GM12873 (cell line): ENCODE data around the gene FAM151A.

ENCODE experiments used
- TF ChIP-seq, protein P1 (sequence below): IDR thresholded peaks from 2 replicates; pipeline ENCODE4 v1.5.1; 2012; ENCODE audit warnings: low read depth, mild to moderate bottlenecking, moderate library complexity, low read length, control low read depth; ENCODE audit not compliant: insufficient read depth; ENCODE audit errors: missing control alignments

Gene FAM151A

DNA sequence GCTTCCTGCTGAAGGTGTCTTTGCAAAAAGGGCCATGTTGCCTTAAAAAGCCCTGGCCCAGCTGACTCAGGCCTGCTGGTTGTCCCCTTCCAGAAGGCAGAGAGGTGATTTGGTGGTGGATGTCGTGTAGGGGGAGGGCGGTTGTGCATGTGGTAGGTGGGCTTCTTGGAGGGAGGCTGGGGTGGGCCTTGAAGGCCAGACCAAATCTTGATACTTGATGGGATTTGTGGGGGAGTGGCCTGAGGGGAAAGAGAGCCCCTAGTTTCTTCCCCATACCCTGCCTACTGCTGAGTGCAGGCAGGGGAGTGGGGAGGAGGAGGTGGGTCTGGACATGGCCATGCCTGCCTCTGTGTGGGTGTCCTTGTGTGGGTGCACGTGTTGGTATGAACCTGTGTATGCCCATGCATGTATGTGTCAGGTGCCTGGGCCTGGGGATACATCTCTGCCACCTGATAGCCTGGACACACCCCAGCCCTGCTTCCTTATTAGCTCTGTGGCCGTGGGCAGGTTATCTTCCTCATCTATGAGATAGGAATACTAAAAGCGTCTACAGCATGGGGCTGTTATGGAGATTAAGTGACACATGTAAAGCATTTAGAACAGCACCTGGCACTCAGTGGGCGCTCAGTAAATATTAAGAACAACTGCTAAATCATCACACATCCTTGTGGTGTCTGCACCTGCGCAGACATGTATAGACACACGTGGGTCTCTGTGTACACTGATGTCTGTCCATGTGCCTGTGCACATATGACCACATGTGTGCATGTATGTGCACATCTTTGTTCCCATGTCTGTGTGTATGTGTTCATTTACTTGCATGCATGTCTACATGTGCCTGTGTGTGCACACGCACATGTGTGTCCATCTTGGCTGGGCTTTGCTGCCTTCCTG is 17.0 kb downstream of the FAM151A start:
- TF ChIP-seq, protein P1, sequence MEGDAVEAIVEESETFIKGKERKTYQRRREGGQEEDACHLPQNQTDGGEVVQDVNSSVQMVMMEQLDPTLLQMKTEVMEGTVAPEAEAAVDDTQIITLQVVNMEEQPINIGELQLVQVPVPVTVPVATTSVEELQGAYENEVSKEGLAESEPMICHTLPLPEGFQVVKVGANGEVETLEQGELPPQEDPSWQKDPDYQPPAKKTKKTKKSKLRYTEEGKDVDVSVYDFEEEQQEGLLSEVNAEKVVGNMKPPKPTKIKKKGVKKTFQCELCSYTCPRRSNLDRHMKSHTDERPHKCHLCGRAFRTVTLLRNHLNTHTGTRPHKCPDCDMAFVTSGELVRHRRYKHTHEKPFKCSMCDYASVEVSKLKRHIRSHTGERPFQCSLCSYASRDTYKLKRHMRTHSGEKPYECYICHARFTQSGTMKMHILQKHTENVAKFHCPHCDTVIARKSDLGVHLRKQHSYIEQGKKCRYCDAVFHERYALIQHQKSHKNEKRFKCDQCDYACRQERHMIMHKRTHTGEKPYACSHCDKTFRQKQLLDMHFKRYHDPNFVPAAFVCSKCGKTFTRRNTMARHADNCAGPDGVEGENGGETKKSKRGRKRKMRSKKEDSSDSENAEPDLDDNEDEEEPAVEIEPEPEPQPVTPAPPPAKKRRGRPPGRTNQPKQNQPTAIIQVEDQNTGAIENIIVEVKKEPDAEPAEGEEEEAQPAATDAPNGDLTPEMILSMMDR: no peak

DNA sequence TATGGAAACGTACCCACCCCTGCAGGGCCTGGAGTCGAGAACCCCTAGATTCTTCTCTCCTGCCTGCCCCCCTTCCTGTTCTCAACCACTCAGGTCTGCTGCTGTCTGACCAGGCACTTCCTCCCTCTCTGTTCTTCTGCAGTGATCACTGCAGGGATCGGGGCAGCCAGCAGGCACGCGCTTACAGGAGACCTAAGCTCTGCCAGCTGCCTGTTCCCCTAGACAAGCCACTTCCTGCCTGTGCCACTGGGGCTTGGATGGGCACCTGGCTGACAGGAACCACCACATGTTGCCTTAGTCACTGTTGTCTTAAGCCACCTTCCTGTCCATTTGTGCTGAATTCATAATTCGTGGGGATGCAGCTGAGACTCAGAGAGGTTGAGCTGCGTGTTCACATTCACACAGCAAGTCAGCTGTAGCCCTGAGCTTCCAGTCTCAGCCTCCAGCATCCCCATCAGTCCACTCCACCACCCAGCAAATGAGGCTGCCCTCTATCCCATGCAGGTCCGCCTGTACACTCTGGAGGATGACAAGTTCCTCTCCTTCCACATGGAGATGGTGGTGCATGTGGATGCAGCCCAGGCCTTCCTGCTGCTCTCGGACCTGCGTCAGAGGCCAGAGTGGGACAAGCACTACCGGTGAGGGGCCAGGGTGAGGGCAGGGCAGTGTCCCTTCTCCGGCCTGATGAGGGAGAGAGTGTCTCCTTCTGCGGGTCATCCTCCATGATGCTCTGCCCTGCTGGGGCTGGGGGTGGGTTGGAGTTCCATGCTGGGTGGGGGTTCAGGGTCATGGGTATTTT is 18.6 kb downstream of the FAM151A start:
- TF ChIP-seq, protein P1: no peak

DNA sequence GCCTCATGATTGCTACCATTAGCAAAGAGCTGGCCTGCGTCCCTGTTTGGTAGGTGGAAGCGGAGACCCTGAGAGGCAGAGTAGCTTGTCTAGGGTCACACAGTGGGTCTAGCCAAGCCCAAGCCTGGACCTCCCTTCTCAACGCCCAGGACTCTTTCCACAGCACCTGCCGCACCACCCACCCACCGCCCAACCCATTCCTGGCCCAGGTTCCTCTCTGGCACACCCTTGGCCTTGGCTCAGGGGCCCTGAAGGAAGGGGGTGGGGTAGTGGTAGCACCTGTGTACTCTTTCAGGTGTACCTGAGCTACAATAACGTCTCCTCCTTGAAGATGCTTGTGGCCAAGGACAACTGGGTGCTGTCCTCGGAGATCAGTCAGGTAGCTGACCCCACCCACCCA is 19.3 kb downstream of the FAM151A start:
- TF ChIP-seq, protein P1: no peak

DNA sequence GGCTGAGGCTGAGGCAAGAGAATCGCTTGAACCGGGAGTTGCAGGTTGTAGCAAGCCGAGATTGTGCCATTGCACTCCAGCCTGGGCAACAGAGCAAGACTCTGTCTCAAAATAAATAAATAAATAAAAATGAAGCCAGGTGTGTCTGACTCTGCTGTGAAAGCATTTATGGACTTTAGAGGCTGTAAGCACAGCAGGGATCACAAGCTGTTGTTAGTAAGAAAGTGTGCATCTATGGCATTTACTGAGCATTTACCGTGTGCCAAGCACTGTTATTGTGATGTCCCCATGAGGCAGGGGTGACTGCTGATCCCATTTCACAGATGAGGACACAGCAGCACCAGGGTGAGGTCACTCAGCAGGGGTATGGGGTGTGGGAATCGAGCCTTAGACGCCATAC is 20.1 kb downstream of the FAM151A start:
- TF ChIP-seq, protein P1: no peak

DNA sequence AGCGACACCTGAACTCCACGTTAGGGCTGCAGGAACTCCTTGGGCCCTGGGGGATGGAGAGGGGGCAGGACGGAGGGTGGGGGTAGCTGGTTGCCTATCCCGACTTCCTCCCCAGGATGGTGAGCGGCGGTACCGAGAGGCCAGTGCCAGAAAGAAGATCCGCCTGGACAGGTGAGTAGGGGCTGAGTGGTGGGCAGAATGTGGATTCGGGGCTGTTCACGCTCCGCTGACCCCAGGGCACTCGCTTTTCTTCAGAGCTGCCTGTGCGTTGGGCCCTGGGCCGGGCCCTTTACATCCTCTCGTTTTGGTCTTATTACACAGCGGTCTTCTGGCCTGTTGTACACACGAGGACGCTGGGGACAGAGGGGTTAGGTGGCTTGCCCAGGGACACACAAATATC is 20.8 kb downstream of the FAM151A start:
- TF ChIP-seq, protein P1: no peak

DNA sequence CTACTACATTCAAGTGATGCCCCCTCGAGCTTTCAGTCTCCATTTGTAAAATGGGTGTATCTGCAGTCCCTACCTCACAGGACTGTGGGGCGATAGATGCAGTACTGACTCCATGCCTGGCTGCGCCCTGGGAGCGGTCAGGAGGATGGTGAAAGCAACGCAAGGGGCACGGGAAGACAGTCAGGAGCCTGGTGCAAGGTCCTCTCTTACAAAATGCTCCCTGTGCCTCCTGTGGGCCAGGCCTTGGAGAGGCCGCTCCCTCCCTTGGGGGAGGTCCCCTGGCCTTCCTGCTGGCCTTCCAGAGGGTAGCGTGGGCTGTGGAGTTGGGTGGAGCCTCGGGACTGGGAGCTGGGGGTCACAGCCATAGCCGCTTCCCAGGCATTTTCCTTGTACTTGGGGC is 21.6 kb downstream of the FAM151A start:
- TF ChIP-seq, protein P1: no peak
